ENCODE measurements around the gene ZER1.

The ZER1 gene

DNA sequence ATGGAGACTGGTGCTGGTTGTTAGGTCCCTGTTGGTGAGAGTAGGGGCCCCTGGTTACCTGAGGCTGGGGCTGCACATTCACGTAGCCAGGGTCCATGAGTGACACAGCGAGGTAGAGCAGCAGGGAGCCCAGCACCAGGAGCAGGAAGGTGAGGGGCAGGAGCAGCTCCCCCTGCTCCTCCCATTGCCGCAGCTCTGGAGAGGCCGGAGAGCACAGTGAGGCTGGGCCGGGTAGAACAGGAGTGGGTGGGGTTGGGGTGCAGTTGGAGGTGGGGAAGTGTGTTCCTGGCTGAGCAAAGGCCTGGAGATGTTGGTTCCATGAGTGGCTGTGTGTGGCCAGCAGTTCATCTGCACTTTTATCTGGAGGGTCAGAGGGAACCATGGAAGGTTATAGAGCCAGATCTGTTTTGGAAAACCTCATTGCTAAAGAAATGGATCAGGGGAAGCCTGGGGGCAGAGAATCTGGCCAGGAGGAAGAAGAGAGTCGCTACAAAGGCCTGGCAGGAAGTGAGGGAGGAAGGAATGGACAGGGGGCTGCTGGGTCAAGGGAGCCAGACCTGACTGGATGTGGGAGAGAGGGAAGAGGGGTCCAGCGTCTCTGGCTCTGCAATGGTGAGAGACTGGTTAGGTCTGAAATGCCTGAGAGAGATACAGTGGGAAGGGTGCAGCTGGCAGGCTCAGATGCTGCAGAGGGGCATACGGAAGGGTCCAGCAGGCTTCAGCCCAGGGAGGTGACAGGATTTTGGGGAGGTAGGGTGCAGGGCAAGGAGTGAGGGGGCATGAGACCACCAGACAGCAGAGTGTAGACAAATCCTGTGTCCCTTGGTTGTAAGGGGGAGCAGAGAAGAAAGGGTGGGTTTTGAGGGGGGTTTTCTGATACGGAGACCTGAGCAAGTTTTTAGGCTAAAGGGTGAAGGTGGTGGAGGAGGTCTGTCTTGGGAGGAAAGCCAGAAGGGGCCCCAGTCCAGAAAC lies 49.1 kb downstream of the ZER1 start:
- H3K4me3 ChIP-seq (ENCODE audit: low read depth, low read length), result peak overlapping the region; percentile 79
- no peak for DNase-seq (ENCODE audit: low read depth)
- no peak for TF ChIP-seq CTCF (IDR thresholded peaks at IDR 0.05; ENCODE audit: low read depth, low read length, missing control alignments)

- H3K4me3 ChIP-seq (ENCODE audit: low read depth, low read length), result no peak overlapping the region
- TF ChIP-seq CTCF (IDR thresholded peaks at IDR 0.05; ENCODE audit: low read depth, low read length, missing control alignments), result no peak
- no peak for DNase-seq (ENCODE audit: low read depth)
These were observed 50.2 kb downstream of the ZER1 start for GRCh38 chr9:128721487-128722010.

GRCh38 chr9:128720841-128721486 lies 50.8 kb downstream of the ZER1 start:
- H3K4me3 ChIP-seq (ENCODE audit: low read depth, low read length), result no peak overlapping the region
- no peak for TF ChIP-seq CTCF (IDR thresholded peaks at IDR 0.05; ENCODE audit: low read depth, low read length, missing control alignments)
- no peak for DNase-seq (ENCODE audit: low read depth)

DNA sequence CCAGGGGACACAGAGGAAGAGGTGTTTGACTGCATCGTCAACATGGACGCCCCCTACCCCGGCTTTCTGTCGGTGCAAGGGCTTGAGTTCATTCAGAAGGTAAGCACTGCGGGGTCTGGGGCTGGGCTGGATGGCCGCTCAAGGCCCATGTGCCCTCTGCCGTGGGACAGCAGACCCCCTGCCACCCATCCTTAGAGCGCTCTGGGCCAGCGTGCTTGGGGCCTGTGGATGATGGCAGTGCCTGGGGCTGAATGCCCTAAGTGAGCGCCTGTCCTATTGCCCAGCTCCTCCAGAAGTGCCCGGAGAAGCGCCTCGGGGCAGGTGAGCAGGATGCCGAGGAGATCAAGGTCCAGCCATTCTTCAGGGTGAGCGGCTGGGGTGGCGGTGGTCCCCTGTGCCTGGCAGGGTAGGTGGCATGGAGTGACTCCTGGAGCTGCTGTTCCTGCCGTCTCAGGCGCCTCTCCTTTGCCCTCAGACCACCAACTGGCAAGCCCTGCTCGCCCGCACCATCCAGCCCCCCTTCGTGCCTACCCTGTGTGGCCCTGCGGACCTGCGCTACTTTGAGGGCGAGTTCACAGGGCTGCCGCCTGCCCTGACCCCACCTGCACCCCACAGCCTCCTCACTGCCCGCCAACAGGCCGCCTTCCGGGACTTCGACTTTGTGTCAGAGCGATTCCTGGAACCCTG lies 51.7 kb downstream of the ZER1 start:
- no peak for DNase-seq (ENCODE audit: low read depth)
- H3K4me3 ChIP-seq (ENCODE audit: low read depth, low read length), result no peak overlapping the region
- no peak for TF ChIP-seq CTCF (IDR thresholded peaks at IDR 0.05; ENCODE audit: low read depth, low read length, missing control alignments)

DNA sequence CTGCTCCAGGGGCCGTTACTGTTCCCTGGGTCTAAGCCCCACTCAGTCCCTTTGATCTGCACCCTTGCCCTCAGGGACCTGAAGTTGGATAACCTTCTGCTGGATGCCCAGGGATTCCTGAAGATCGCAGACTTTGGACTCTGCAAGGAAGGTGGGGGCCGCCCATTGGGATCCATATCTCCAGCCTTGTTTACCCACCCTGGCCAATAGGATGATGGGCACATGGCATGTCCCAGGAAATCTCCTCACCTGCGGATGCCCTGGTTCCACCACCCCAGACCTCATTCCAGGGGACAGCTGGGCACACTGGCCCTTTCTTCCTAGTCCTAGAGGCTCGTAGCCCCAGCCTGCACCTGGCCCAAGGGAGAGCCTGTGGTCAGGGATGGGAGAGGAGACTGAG lies 53.3 kb downstream of the ZER1 start:
- no peak for DNase-seq (ENCODE audit: low read depth)
- no peak for TF ChIP-seq CTCF (IDR thresholded peaks at IDR 0.05; ENCODE audit: low read depth, low read length, missing control alignments)
- H3K4me3 ChIP-seq (ENCODE audit: low read depth, low read length), result no peak overlapping the region

- DNase-seq (ENCODE audit: low read depth), result no peak
- no peak overlapping the region for H3K4me3 ChIP-seq (ENCODE audit: low read depth, low read length)
- TF ChIP-seq CTCF (IDR thresholded peaks at IDR 0.05; ENCODE audit: low read depth, low read length, missing control alignments), result no peak
These were observed 53.7 kb downstream of the ZER1 start for GRCh38 chr9:128718047-128718446.

Measured in GM12864 (cell line).